Breast epithelium (tissue), 4 donors: Measurements from ENCODE around the gene FMNL2. TPM values are rescaled to one million over a fixed set of nuclear protein-coding genes. Genes with fewer than 3 reads are reported as not detected.

Experiments used
- DNase-seq, 2 donors: peaks; one replicate each; pipeline ENCODE4 v3.0.0-alpha.2; 2019; ENCODE audit warnings: low spot score in 2 of 2
- H3K27ac ChIP-seq, 2 donors: fragments of 200-600 bp; sonication (generic) in 1 of 2; one replicate each; pipeline ENCODE4 v1.5.1; 2016 to 2019; ENCODE audit warnings: mild to moderate bottlenecking in 1 of 2
- H3K27me3 ChIP-seq, 2 donors: fragments of 200-600 bp; sonication (generic) in 1 of 2; one replicate each; pipeline versions ENCODE4 v1.5.1 to v1.6.0; 2017 to 2019; ENCODE audit warnings: control low read depth in 1 of 2, mild to moderate bottlenecking in 1 of 2
- H3K36me3 ChIP-seq: fragments of 200-600 bp; one replicate; pipeline ENCODE4 v1.5.1; 2019
- H3K4me1 ChIP-seq, 2 donors: fragments of 200-600 bp; sonication (generic); one replicate each; pipeline ENCODE4 v1.5.1; 2016 to 2019; ENCODE audit warnings: control low read depth in 1 of 2
- H3K4me3 ChIP-seq, 3 donors: fragments of 200-600 bp; sonication (generic); 1 replicate in 2 of 3; 2 replicates in 1 of 3; pipeline ENCODE4 v1.5.1; 2016 to 2019; ENCODE audit warnings: mild to moderate bottlenecking in 3 of 3, moderate library complexity in 2 of 3
- H3K9me3 ChIP-seq, 2 donors: fragments of 200-600 bp; sonication (generic) in 1 of 2; one replicate each; pipeline ENCODE4 v1.5.1; 2016 to 2019; ENCODE audit warnings: control low read depth in 1 of 2
- CTCF ChIP-seq, 3 donors: fragments of 450-650 bp; IDR thresholded peaks; one replicate each; pipeline ENCODE4 v1.5.1; 2016 to 2017; ENCODE audit warnings: antibody characterized with exemption in 3 of 3, mild to moderate bottlenecking in 3 of 3, moderate library complexity in 3 of 3
- POLR2A ChIP-seq: fragments of 450-650 bp; IDR thresholded peaks from one replicate; pipeline ENCODE4 v1.6.1; 2016; ENCODE audit warnings: antibody characterized with exemption, mild to moderate bottlenecking, moderate library complexity
- POLR2AphosphoS5 ChIP-seq, 3 donors: sonication (generic); formaldehyde crosslinking; IDR thresholded peaks; one replicate each; pipeline ENCODE4 v1.6.1; 2017; ENCODE audit warnings: antibody characterized with exemption in 3 of 3
- intact Hi-C: fragments of 100-400 bp; cut with DNase I; formaldehyde crosslinking; loops from one replicate; pipeline ENCODE4 v1.15.1; 2023; ENCODE audit warnings: low total_unique reads
- total RNA-seq, 3 donors: library from RNA; depleted of rRNA; stranded (reverse); fragments of >200 nt; gene quantifications; one replicate each; pipeline ENCODE4 v1.1.0, GENCODE V29; 2016

Gene FMNL2
- total RNA-seq, 3 donors from 2014 or later: 36.1 to 78.1 (median 40.0) TPM

DNA sequence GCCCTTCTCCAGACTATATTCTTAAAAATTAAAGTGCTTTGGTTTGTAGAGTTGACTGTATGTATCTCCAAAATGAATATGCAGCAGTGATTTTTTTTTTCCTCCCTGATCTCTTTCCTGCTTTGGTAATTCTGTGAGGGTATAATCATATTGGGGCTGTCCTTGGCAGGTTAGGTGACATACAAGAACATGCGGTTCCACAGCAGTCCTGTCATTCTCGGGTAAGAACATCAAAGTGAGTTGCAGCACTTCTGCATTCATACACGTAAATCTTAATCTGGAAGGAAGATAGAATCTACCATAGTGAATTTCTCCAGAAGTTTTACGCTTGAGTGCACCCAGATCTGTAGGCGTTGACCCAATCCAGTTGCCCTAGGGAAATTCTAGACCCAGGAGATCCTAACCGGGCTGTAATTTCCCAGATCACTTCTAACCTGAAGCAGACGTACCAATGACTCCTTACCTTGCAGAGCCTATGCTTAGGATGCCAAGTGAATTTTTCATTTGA is 272.9 kb downstream of the FMNL2 start:
- intact Hi-C loops: no loop called here
- no peaks in the 10 kb centered on the region for H3K4me1 ChIP-seq
- TF ChIP-seq POLR2AphosphoS5 (IDR thresholded peaks at IDR 0.05) (no peak), CTCF (IDR thresholded peaks at IDR 0.05) (no peak), POLR2A (no peak)
- no peaks in the 10 kb centered on the region for H3K27me3 ChIP-seq
- H3K9me3 ChIP-seq: no peaks in the 10 kb centered on the region
- no peaks in the 10 kb centered on the region for H3K36me3 ChIP-seq
- no peak for DNase-seq
- no peak overlapping the region for H3K4me3 ChIP-seq
- no peak overlapping the region for H3K27ac ChIP-seq

DNA sequence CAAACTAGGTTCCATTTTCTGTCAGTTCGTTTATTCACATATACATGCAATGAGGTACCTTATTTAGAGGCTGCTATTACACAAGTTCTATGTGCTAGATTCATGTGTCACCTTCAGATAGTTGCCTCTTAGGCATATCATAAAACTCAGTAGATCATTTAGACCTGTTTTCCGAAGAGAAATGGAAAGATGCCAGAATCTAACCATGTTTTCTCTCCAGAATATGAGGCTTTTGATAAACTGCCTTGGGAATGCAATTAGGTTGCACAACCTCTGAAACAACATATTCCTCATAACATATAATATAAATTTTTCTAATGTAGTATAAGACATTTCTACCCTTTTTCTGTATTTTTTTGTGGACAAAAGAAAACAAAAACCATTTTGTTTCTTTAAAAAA is 274.2 kb downstream of the FMNL2 start:
- intact Hi-C loops: no loop called here
- no peak overlapping the region for H3K4me3 ChIP-seq
- no peaks in the 10 kb centered on the region for H3K27me3 ChIP-seq
- no peaks in the 10 kb centered on the region for H3K4me1 ChIP-seq
- H3K9me3 ChIP-seq: no peaks in the 10 kb centered on the region
- no peaks in the 10 kb centered on the region for H3K36me3 ChIP-seq
- TF ChIP-seq POLR2AphosphoS5 (IDR thresholded peaks at IDR 0.05) (no peak), POLR2A (no peak), CTCF (IDR thresholded peaks at IDR 0.05) (no peak)
- H3K27ac ChIP-seq: no peak overlapping the region
- DNase-seq: no peak

GRCh38 chr2:152609699-152610098 is 274.7 kb downstream of the FMNL2 start:
- no peak for TF ChIP-seq POLR2AphosphoS5 (IDR thresholded peaks at IDR 0.05)
- TF ChIP-seq CTCF (IDR thresholded peaks at IDR 0.05): no peak
- TF ChIP-seq POLR2A: no peak
- no peaks in the 10 kb centered on the region for H3K27me3 ChIP-seq
- intact Hi-C loops: no loop called here
- no peaks in the 10 kb centered on the region for H3K36me3 ChIP-seq
- no peak for DNase-seq
- no peaks in the 10 kb centered on the region for H3K4me1 ChIP-seq
- H3K27ac ChIP-seq: no peak overlapping the region
- no peak overlapping the region for H3K4me3 ChIP-seq
- H3K9me3 ChIP-seq: no peaks in the 10 kb centered on the region

GRCh38 chr2:152611458-152612231 is 276.7 kb downstream of the FMNL2 start:
- TF ChIP-seq POLR2A (no peak), POLR2AphosphoS5 (IDR thresholded peaks at IDR 0.05) (peak; percentile 29 to 84 (median 72))
- Histone ChIP-seq H3K4me3 (no peak overlapping the region), H3K36me3 (no peaks in the 10 kb centered on the region), H3K27ac (peak overlapping the region; percentile 19 to 44), H3K4me1 (no peaks in the 10 kb centered on the region), H3K27me3 (no peaks in the 10 kb centered on the region), H3K9me3 (no peaks in the 10 kb centered on the region)
- DNase-seq: no peak
- intact Hi-C loops: no loop called here

- Histone ChIP-seq H3K36me3 (no peaks in the 10 kb centered on the region), H3K4me3 (no peak overlapping the region), H3K4me1 (no peaks in the 10 kb centered on the region), H3K27me3 (no peaks in the 10 kb centered on the region), H3K27ac (no peak overlapping the region), H3K9me3 (no peaks in the 10 kb centered on the region)
- DNase-seq: no peak
- TF ChIP-seq POLR2AphosphoS5 (IDR thresholded peaks at IDR 0.05) (no peak), CTCF (IDR thresholded peaks at IDR 0.05) (no peak), POLR2A (no peak)
- intact Hi-C loops: no loop called here
Measured at GRCh38 chr2:152613235-152613634, 278.3 kb downstream of the FMNL2 start.
